Liver (tissue), 9 donors: ENCODE measurements around the gene CTAG1B. TPM values are rescaled to one million over a fixed set of nuclear protein-coding genes. Genes with fewer than 3 reads are reported as not detected.
"Not testable (repeated sequence)": the region's sequence is repeated elsewhere in the genome, so short reads cannot be mapped to it uniquely, and the experiment has no call there.

Source experiments
- DNase-seq: peaks from one replicate; pipeline ENCODE4 v3.0.0-alpha.2; 2017; ENCODE audit warnings: low spot score
- H3K27ac ChIP-seq, 2 donors: one replicate each; pipeline ENCODE4 v1.7.0; 2013; ENCODE audit warnings: inconsistent platforms in 2 of 2, low read length in 2 of 2, control low read depth in 1 of 2, low read depth in 1 of 2, mild to moderate bottlenecking in 1 of 2
- H3K27me3 ChIP-seq, 4 donors: one replicate each; pipeline versions ENCODE4 v1.6.1 to v1.7.0; 2013; ENCODE audit warnings: low read length in 3 of 4, inconsistent platforms in 1 of 4, mild to moderate bottlenecking in 1 of 4, moderate library complexity in 1 of 4; ENCODE audit not compliant: control insufficient read depth in 4 of 4, insufficient read depth in 4 of 4
- H3K36me3 ChIP-seq, 4 donors: one replicate each; pipeline versions ENCODE4 v1.6.1 to v1.7.0; 2013; ENCODE audit warnings: low read length in 3 of 4, mild to moderate bottlenecking in 3 of 4, low read depth in 1 of 4, moderate library complexity in 1 of 4; ENCODE audit not compliant: control insufficient read depth in 4 of 4, insufficient read depth in 3 of 4
- H3K4me1 ChIP-seq, 4 donors: one replicate each; pipeline versions ENCODE4 v1.6.1 to v1.7.0; 2013; ENCODE audit warnings: low read length in 3 of 4, mild to moderate bottlenecking in 3 of 4, moderate library complexity in 1 of 4; ENCODE audit not compliant: control insufficient read depth in 4 of 4, insufficient read depth in 4 of 4
- H3K4me3 ChIP-seq, 3 donors: one replicate each; pipeline versions ENCODE4 v1.6.1 to v1.7.0; 2013; ENCODE audit warnings: low read length in 3 of 3, control low read depth in 1 of 3, low read depth in 1 of 3, mild to moderate bottlenecking in 1 of 3
- H3K9ac ChIP-seq, 2 donors: one replicate each; pipeline ENCODE4 v1.7.0; 2013; ENCODE audit warnings: low read length in 2 of 2, mild to moderate bottlenecking in 2 of 2, moderate library complexity in 2 of 2, control low read depth in 1 of 2, low read depth in 1 of 2
- H3K9me3 ChIP-seq, 4 donors: one replicate each; pipeline versions ENCODE4 v1.6.1 to v1.7.0; 2013; ENCODE audit warnings: low read length in 3 of 4; ENCODE audit not compliant: control insufficient read depth in 4 of 4
- WGBS: extraction: QIAGEN DNeasy Blood & Tissue Kit; methylation state at CpG from one replicate; pipeline ENCODE4 v1.1.7; 2013; 5-methylcytosine and 5-hydroxymethylcytosine counted together
- polyA plus RNA-seq, 2 donors: library from polyadenylated mRNA; stranded (reverse) in 1 of 2; unstranded in 1 of 2; fragments of 200-250 nt in 1 of 2; fragments of >200 nt in 1 of 2; fragmentation: Nextera tagmentation in 1 of 2; extraction: Ambion mirVana in 1 of 2; gene quantifications; one replicate each; pipeline versions ENCODE4 v1.2.1 to v1.2.3, GENCODE V29; 2013 to 2015
- total RNA-seq, 2 donors: library from RNA; depleted of rRNA; stranded (reverse); fragments of >200 nt; gene quantifications; one replicate each; pipeline ENCODE4 v1.2.3, GENCODE V29; 2014
- donor health status: healthy.
- donor health status: healthy.
- donor health status: healthy.
- donor health status: healthy.
- donor health status: healthy.

The CTAG1B gene
- total and polyA plus RNA-seq, 4 donors = not detected

- not testable (repeated sequence) for H3K9me3 ChIP-seq, H3K4me3 ChIP-seq, H3K36me3 ChIP-seq, DNase-seq, H3K9ac ChIP-seq, H3K27ac ChIP-seq, H3K4me1 ChIP-seq, H3K27me3 ChIP-seq
- no CpG with 5 or more reads among the region's 31 CpGs for WGBS
Observed at GRCh38 chrX:154643708-154644107, 24.6 kb upstream of the CTAG1B start.

- not testable (repeated sequence) for H3K27ac ChIP-seq, H3K4me3 ChIP-seq, H3K27me3 ChIP-seq, H3K9me3 ChIP-seq, H3K9ac ChIP-seq, DNase-seq, H3K4me1 ChIP-seq, H3K36me3 ChIP-seq
- WGBS = no CpG with 5 or more reads among the region's 10 CpGs
Observed at GRCh38 chrX:154641740-154642139, 22.7 kb upstream of the CTAG1B start.

- H3K27me3 ChIP-seq, H3K4me3 ChIP-seq, H3K9me3 ChIP-seq, H3K9ac ChIP-seq, H3K27ac ChIP-seq, H3K4me1 ChIP-seq, DNase-seq, H3K36me3 ChIP-seq: not testable (repeated sequence)
- WGBS = no CpG with 5 or more reads among the region's 11 CpGs
Observed at GRCh38 chrX:154633661-154634060, 14.6 kb upstream of the CTAG1B start.

- not testable (repeated sequence) for H3K4me1 ChIP-seq, H3K36me3 ChIP-seq, H3K27ac ChIP-seq, H3K9me3 ChIP-seq, H3K27me3 ChIP-seq, H3K4me3 ChIP-seq, DNase-seq, H3K9ac ChIP-seq
- WGBS = no CpG with 5 or more reads among the region's 11 CpGs
Observed at GRCh38 chrX:154630949-154631348, 11.9 kb upstream of the CTAG1B start.

GRCh38 chrX:154628960-154629359 lies 9.9 kb upstream of the CTAG1B start:
- H3K27me3 ChIP-seq, H3K9ac ChIP-seq, H3K4me3 ChIP-seq, H3K9me3 ChIP-seq, H3K36me3 ChIP-seq, DNase-seq, H3K27ac ChIP-seq, H3K4me1 ChIP-seq: not testable (repeated sequence)
- WGBS = no CpG with 5 or more reads among the region's 5 CpGs

- 3% methylated on average over 3 of the region's 11 CpGs for WGBS
- not testable (repeated sequence) for H3K4me1 ChIP-seq, H3K4me3 ChIP-seq, H3K9ac ChIP-seq, H3K27me3 ChIP-seq, H3K9me3 ChIP-seq, H3K36me3 ChIP-seq, DNase-seq, H3K27ac ChIP-seq
Observed at GRCh38 chrX:154620767-154621414, 1.8 kb upstream of the CTAG1B start.

- H3K9me3 ChIP-seq, H3K4me1 ChIP-seq, H3K36me3 ChIP-seq, H3K4me3 ChIP-seq, DNase-seq, H3K27ac ChIP-seq, H3K27me3 ChIP-seq, H3K9ac ChIP-seq: not testable (repeated sequence)
- 10% methylated on average over 4 of the region's 12 CpGs for WGBS
Observed at GRCh38 chrX:154613586-154613985, 5.5 kb downstream of the CTAG1B start.

GRCh38 chrX:154611146-154611545 lies 7.9 kb downstream of the CTAG1B start:
- H3K36me3 ChIP-seq, H3K9ac ChIP-seq, H3K4me3 ChIP-seq, H3K9me3 ChIP-seq, DNase-seq, H3K27me3 ChIP-seq, H3K27ac ChIP-seq: not testable (repeated sequence)
- peaks cover 0 to 11% (median 9%) of the 10 kb centered on the region in 4 donors for H3K4me1 ChIP-seq
- WGBS = 82% methylated on average over 12 of the region's 12 CpGs

GRCh38 chrX:154608823-154609222 lies 10.3 kb downstream of the CTAG1B start:
- H3K36me3 ChIP-seq, H3K9me3 ChIP-seq, H3K9ac ChIP-seq, DNase-seq, H3K27ac ChIP-seq, H3K27me3 ChIP-seq, H3K4me3 ChIP-seq: not testable (repeated sequence)
- peaks cover 1 to 11% (median 9%) of the 10 kb centered on the region in 4 donors for H3K4me1 ChIP-seq
- WGBS = 69% methylated on average over 12 of the region's 12 CpGs
